Measurements from ENCODE around the gene RPL37A.

DNA sequence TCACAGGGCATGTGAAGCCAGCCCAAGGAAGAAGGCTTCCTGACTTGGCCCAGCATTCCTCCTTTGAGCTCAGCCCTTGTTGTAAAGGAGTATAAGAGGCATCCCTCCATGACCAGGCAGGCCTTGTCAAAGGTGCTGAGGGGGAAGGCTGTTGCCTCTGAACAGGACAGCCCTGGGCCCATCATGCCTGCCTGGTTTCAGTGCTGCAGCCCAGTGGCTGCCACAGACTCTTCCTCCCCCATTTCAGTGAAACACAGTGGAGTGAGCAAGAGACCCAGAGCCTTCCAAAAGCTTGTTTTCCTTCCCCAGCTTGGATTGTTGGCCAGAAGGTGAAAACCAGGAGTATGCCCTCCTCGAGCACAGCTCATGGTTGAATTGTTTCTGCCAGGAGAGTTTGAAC is 19.9 kb upstream of the RPL37A start:
- TF ChIP-seq TAF1 (IDR thresholded peaks at IDR 0.05; ENCODE audit: borderline replicate concordance, low read depth, low read length) (no peak), POLR2AphosphoS5 (IDR thresholded peaks at IDR 0.05; ENCODE audit: low read depth, low read length) (no peak)
